ENCODE data around the gene SYNDIG1L.
A peak's percentile ranks its signal among the peaks of the same experiment; 100 is the strongest.

DNA sequence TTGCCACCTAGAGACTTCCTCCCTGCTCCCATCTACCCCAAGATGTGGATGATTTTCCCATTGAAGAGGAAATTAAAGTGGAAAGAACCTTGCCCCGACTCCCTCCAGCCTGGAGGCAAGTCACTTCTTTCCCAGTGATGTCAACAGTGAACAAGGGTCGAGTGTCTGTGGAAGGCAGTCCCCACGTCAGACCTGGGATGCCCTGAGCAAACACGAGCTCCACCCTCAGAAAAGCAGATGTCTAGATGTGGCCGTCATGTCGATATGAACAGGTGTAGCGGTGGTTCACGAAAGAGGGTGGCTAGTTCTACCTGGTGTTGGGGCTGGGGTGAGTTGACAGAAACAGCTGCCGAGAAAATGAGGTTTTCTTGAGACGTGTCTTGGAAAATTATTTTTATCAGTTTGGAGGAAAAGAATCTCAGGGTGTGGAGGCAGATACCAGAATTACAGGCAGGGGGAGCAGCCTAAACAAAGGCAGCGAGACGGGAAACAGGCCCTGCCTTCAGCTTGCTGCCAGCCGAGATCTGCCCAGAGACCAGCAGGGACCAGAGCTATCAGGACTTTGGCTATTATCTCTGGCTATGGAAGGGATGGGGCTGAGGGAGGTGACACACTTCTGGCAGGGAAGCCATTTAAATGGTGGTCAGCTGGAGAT lies 25.9 kb downstream of the SYNDIG1L start:
- TF ChIP-seq ZNF197 (CRISPR knock-in tag; IDR thresholded peaks at IDR 0.05; ENCODE audit: low read depth) (no peak), SMARCA5 (IDR thresholded peaks at IDR 0.05) (no peak), POLR2AphosphoS2 (IDR thresholded peaks at IDR 0.05; ENCODE audit: low read length) (no peak), PCBP1 (IDR thresholded peaks at IDR 0.05; ENCODE audit: low read depth, low read length, poor library complexity, severe bottlenecking) (no peak), ZFX (CRISPR knock-in tag; IDR thresholded peaks at IDR 0.05) (no peak)
- TF ChIP-seq, protein P1, sequence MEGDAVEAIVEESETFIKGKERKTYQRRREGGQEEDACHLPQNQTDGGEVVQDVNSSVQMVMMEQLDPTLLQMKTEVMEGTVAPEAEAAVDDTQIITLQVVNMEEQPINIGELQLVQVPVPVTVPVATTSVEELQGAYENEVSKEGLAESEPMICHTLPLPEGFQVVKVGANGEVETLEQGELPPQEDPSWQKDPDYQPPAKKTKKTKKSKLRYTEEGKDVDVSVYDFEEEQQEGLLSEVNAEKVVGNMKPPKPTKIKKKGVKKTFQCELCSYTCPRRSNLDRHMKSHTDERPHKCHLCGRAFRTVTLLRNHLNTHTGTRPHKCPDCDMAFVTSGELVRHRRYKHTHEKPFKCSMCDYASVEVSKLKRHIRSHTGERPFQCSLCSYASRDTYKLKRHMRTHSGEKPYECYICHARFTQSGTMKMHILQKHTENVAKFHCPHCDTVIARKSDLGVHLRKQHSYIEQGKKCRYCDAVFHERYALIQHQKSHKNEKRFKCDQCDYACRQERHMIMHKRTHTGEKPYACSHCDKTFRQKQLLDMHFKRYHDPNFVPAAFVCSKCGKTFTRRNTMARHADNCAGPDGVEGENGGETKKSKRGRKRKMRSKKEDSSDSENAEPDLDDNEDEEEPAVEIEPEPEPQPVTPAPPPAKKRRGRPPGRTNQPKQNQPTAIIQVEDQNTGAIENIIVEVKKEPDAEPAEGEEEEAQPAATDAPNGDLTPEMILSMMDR (IDR thresholded peaks at IDR 0.05 in 2 of 3, conservative IDR thresholded peaks at IDR 0.05 in 1 of 3; ENCODE audit: insufficient read depth in 2 of 3, low read depth in 1 of 3, low read length in 3 of 3) = peak in 2 of 3 experiments; percentile 11 to 17; a peak in 2 of 6 replicates

Measured in K562 (cell line).